Endodermal cell (in vitro differentiated cells): Measurements from ENCODE around the gene FRMPD4. TPM values are rescaled to one million over a fixed set of nuclear protein-coding genes. Genes with fewer than 3 reads are reported as not detected.

ENCODE experiments used
- DNase-seq: peaks from one replicate; pipeline ENCODE4 v3.0.0-alpha.2; 2017
- H3K27ac ChIP-seq: 2 replicates; pipeline ENCODE4 v1.5.1; 2013; ENCODE audit warnings: mild to moderate bottlenecking, low read depth, low read length, moderate library complexity
- H3K27me3 ChIP-seq: 2 replicates; pipeline ENCODE4 v1.6.1; 2013; ENCODE audit warnings: mild to moderate bottlenecking, low read length, moderate library complexity; ENCODE audit not compliant: insufficient read depth, control insufficient read depth, poor library complexity, severe bottlenecking
- H3K36me3 ChIP-seq: 2 replicates; pipeline ENCODE4 v1.7.0; 2013; ENCODE audit warnings: mild to moderate bottlenecking, low read length, moderate library complexity; ENCODE audit not compliant: control insufficient read depth, insufficient read depth
- H3K4me1 ChIP-seq: one replicate; pipeline ENCODE4 v1.7.0; 2013; ENCODE audit warnings: low read length; ENCODE audit not compliant: control insufficient read depth, insufficient read depth
- H3K4me3 ChIP-seq: 2 replicates; pipeline ENCODE4 v1.5.1; 2013; ENCODE audit warnings: mild to moderate bottlenecking, low read length, moderate library complexity
- H3K9ac ChIP-seq: 2 replicates; pipeline ENCODE4 v1.6.1; 2013; ENCODE audit warnings: mild to moderate bottlenecking, low read length, moderate library complexity; ENCODE audit not compliant: poor library complexity, severe bottlenecking; ENCODE audit errors: extremely low read depth
- H3K9me3 ChIP-seq: 2 replicates; pipeline ENCODE4 v1.6.1; 2013; ENCODE audit warnings: mild to moderate bottlenecking, low read length, moderate library complexity; ENCODE audit not compliant: control insufficient read depth
- H3K27ac Mint-ChIP-seq: 2 replicates; pipeline ENCODE4 v1.8.0; 2020; ENCODE audit warnings: mixed read lengths
- H3K27me3 Mint-ChIP-seq: 2 replicates; pipeline ENCODE4 v1.8.0; 2021; ENCODE audit warnings: mild to moderate bottlenecking, mixed read lengths; ENCODE audit not compliant: insufficient read depth
- H3K36me3 Mint-ChIP-seq: 2 replicates; pipeline ENCODE4 v1.8.0; 2020; ENCODE audit warnings: low read depth, mixed read lengths
- H3K4me1 Mint-ChIP-seq: 2 replicates; pipeline ENCODE4 v1.8.0; 2020; ENCODE audit warnings: mixed read lengths
- H3K4me3 Mint-ChIP-seq: 2 replicates; pipeline ENCODE4 v1.8.0; 2020; ENCODE audit warnings: mild to moderate bottlenecking, moderate library complexity, mixed read lengths
- H3K9me3 Mint-ChIP-seq: 2 replicates; pipeline ENCODE4 v1.8.0; 2020; ENCODE audit warnings: mild to moderate bottlenecking, mixed read lengths
- WGBS, 2 experiments: methylation state at CpG; one replicate each; pipeline versions ENCODE4 v1.1.5 to v1.1.7; 2013; ENCODE audit warnings: missing lambda C conversion rate in 2 of 2, mixed read lengths in 1 of 2; ENCODE audit not compliant: insufficient coverage in 1 of 2, insufficient read length in 1 of 2; 5-methylcytosine and 5-hydroxymethylcytosine counted together
- total RNA-seq, 2 donors: library from RNA; stranded (reverse); fragmentation: NEBNext Ultra II Directional in 1 of 2; extraction: Animal tissue kit (Norgen Biotek cat#: 25700) in 1 of 2; gene quantifications; 2 replicates in 1 of 2; 3 replicates in 1 of 2; pipeline ENCODE4 v1.2.1, GENCODE V29; 2021
- TF ChIP-seq, protein P1 (sequence below): fragments of 200-600 bp; sonication (generic); conservative IDR thresholded peaks from 2 replicates; pipeline ENCODE4 v1.5.0; 2021; ENCODE audit warnings: antibody characterized with exemption, mild to moderate bottlenecking

The FRMPD4 gene
- total RNA-seq, 2 donors from 2014 or later: 0.09 to 0.81 TPM

DNA sequence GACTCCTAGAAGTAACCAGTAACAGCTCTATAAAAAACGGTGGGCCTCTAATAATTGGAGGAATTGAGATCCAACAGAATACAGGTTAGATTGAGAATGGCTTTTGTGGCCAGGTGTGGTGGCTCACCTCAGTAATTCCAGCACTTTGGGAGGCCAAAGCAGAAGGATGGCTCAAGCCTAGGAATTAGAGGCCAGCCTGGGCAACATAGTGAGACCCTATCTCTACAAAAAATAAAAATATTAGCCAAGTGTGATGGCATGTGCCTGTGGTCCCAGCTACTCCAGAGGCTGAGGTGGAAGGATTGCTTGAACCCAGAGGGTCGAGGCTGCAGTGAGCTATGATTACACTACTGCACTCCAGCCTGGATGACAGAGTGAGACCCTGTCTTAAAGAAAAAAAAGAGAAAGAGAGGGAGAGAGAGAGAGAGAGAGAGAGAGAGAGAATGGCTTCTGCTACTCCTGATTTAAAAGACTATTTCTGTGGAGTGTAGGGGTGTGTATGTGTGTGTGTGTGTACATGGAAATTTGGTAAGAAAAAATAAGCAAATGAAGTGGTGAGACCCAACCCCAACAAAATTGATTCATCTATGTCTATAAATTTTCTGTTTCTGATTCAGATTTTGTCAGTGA is 89.3 kb downstream of the FRMPD4 start:
- H3K4me1 Mint-ChIP-seq: no peaks in the 10 kb centered on the region
- no peak for DNase-seq
- H3K4me3 ChIP-seq: no peak overlapping the region
- H3K27me3 ChIP-seq: no peaks in the 10 kb centered on the region
- 88% methylated on average over 2 of the region's 2 CpGs; no CpG with 5 or more reads in 1 of the 2 experiments for WGBS, 2 experiments
- no peak overlapping the region for H3K4me3 Mint-ChIP-seq
- no peaks in the 10 kb centered on the region for H3K27me3 Mint-ChIP-seq
- H3K27ac ChIP-seq: no peak overlapping the region
- H3K4me1 ChIP-seq: no peaks in the 10 kb centered on the region
- TF ChIP-seq, protein P1, sequence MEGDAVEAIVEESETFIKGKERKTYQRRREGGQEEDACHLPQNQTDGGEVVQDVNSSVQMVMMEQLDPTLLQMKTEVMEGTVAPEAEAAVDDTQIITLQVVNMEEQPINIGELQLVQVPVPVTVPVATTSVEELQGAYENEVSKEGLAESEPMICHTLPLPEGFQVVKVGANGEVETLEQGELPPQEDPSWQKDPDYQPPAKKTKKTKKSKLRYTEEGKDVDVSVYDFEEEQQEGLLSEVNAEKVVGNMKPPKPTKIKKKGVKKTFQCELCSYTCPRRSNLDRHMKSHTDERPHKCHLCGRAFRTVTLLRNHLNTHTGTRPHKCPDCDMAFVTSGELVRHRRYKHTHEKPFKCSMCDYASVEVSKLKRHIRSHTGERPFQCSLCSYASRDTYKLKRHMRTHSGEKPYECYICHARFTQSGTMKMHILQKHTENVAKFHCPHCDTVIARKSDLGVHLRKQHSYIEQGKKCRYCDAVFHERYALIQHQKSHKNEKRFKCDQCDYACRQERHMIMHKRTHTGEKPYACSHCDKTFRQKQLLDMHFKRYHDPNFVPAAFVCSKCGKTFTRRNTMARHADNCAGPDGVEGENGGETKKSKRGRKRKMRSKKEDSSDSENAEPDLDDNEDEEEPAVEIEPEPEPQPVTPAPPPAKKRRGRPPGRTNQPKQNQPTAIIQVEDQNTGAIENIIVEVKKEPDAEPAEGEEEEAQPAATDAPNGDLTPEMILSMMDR: no peak
- no peaks in the 10 kb centered on the region for H3K36me3 ChIP-seq
- peaks cover 4% of the 10 kb centered on the region for H3K9me3 Mint-ChIP-seq
- H3K9me3 ChIP-seq: no peaks in the 10 kb centered on the region
- no peaks in the 10 kb centered on the region for H3K36me3 Mint-ChIP-seq
- H3K27ac Mint-ChIP-seq: no peak overlapping the region
- no peak overlapping the region for H3K9ac ChIP-seq

DNA sequence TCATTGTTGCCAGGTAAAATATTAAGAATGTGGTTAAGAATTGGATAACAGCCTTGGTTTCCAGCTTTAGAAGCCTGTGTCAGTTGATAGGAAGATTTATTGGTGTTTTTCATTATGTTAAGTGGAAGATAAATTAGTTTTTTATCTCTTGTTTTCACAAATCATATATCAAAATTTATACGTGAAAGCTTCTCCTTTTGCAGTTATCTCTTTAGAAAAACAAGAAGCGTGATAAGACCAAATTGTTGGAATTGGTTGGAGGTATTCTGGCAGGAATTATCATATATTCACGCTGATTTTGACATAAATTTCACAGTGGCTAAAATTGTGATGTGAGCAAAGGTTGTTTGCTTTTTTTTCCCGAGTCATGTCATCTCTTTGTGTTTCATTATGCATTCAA is 90.6 kb downstream of the FRMPD4 start:
- TF ChIP-seq, protein P1: no peak
- H3K27me3 Mint-ChIP-seq: no peaks in the 10 kb centered on the region
- H3K27ac ChIP-seq: no peak overlapping the region
- DNase-seq: no peak
- no peak overlapping the region for H3K4me3 ChIP-seq
- H3K9me3 Mint-ChIP-seq: peaks cover 7% of the 10 kb centered on the region
- no peaks in the 10 kb centered on the region for H3K4me1 ChIP-seq
- 88% methylated on average over 3 of the region's 4 CpGs; no CpG with 5 or more reads in 1 of the 2 experiments for WGBS, 2 experiments
- H3K9me3 ChIP-seq: no peaks in the 10 kb centered on the region
- H3K4me1 Mint-ChIP-seq: no peaks in the 10 kb centered on the region
- no peak overlapping the region for H3K9ac ChIP-seq
- no peaks in the 10 kb centered on the region for H3K36me3 ChIP-seq
- no peak overlapping the region for H3K27ac Mint-ChIP-seq
- H3K36me3 Mint-ChIP-seq: no peaks in the 10 kb centered on the region
- H3K4me3 Mint-ChIP-seq: no peak overlapping the region
- no peaks in the 10 kb centered on the region for H3K27me3 ChIP-seq

DNA sequence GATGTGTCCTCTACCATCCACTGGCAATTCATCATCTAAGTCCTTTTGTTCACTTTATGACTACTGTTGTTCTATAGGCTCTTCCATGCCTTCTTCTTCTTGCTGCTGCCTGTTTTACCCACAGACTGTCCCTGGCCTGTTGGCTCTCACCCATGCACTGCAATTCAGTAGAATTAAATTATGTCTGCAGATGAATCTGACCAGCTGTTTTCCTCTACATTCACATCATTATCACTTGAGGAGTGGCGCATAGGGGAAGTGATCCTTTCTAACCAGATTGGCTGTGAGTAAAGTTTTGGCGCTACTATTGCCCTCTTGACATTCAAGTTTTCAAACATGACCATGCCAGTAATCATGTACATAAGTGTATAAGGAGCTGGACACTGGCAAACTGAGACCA is 91.7 kb downstream of the FRMPD4 start:
- no peak overlapping the region for H3K27ac ChIP-seq
- no peak for DNase-seq
- peaks cover 7% of the 10 kb centered on the region for H3K9me3 Mint-ChIP-seq
- no peak overlapping the region for H3K9ac ChIP-seq
- no peaks in the 10 kb centered on the region for H3K36me3 Mint-ChIP-seq
- H3K27ac Mint-ChIP-seq: no peak overlapping the region
- no peak overlapping the region for H3K4me3 ChIP-seq
- TF ChIP-seq, protein P1: no peak
- H3K4me1 ChIP-seq: no peaks in the 10 kb centered on the region
- H3K4me3 Mint-ChIP-seq: no peak overlapping the region
- WGBS, 2 experiments: 95% methylated on average over 2 of the region's 2 CpGs; no CpG with 5 or more reads in 1 of the 2 experiments
- no peaks in the 10 kb centered on the region for H3K27me3 ChIP-seq
- no peaks in the 10 kb centered on the region for H3K36me3 ChIP-seq
- H3K27me3 Mint-ChIP-seq: no peaks in the 10 kb centered on the region
- no peaks in the 10 kb centered on the region for H3K9me3 ChIP-seq
- H3K4me1 Mint-ChIP-seq: no peaks in the 10 kb centered on the region
